DOHH2 (cell line): ENCODE results near the gene PUM2.

Experiments used
- H3F3A ChIP-seq: fragments of 200-600 bp; sonication (generic), shearing (Covaris generic); 2 replicates; pipeline ENCODE4 v1.6.0; 2016; ENCODE audit warnings: antibody characterized with exemption, mild to moderate bottlenecking; ENCODE audit not compliant: control insufficient read depth, insufficient read depth
- H3K27ac ChIP-seq: fragments of 200-600 bp; sonication (generic); 2 replicates; pipeline ENCODE4 v1.5.1; 2014; ENCODE audit warnings: low read depth, mild to moderate bottlenecking, low read length, moderate library complexity
- H3K27me3 ChIP-seq: fragments of 200-600 bp; sonication (generic); 2 replicates; pipeline ENCODE4 v1.6.1; 2014; ENCODE audit warnings: mild to moderate bottlenecking, low read length, mixed read lengths; ENCODE audit not compliant: control insufficient read depth
- H3K36me3 ChIP-seq: fragments of 200-600 bp; sonication (generic); 2 replicates; pipeline ENCODE4 v1.6.1; 2014; ENCODE audit warnings: mild to moderate bottlenecking, low read length, moderate library complexity, mixed read lengths; ENCODE audit not compliant: control insufficient read depth
- H3K4me1 ChIP-seq: fragments of 200-600 bp; sonication (generic); 2 replicates; pipeline ENCODE4 v1.6.1; 2014; ENCODE audit warnings: mild to moderate bottlenecking, low read length, mixed read lengths; ENCODE audit not compliant: control insufficient read depth
- H3K4me2 ChIP-seq: fragments of 200-600 bp; sonication (generic); 2 replicates; pipeline ENCODE4 v1.6.0; 2014; ENCODE audit warnings: mild to moderate bottlenecking, low read length, moderate library complexity
- H3K4me3 ChIP-seq: fragments of 200-600 bp; sonication (generic); 2 replicates; pipeline ENCODE4 v1.5.1; 2014; ENCODE audit warnings: mild to moderate bottlenecking, low read length, mixed read lengths
- H3K79me2 ChIP-seq: fragments of 200-600 bp; sonication (generic); 2 replicates; pipeline ENCODE4 v1.6.1; 2014; ENCODE audit warnings: mild to moderate bottlenecking, low read length, mixed read lengths; ENCODE audit not compliant: control insufficient read depth
- H3K9me2 ChIP-seq: fragments of 200-600 bp; sonication (generic); replicated peaks from 2 replicates; pipeline ENCODE4 v1.6.1; 2014; ENCODE audit warnings: mild to moderate bottlenecking, low read length, mixed read lengths; ENCODE audit not compliant: control insufficient read depth
- H3K9me3 ChIP-seq: fragments of 200-600 bp; sonication (generic); 2 replicates; pipeline ENCODE4 v1.6.1; 2014; ENCODE audit warnings: antibody characterized with exemption, low read length, mixed read lengths; ENCODE audit not compliant: control insufficient read depth, insufficient read depth
- H4K20me1 ChIP-seq: fragments of 200-600 bp; sonication (generic); 2 replicates; pipeline ENCODE4 v1.6.0; 2014; ENCODE audit warnings: low read depth, mild to moderate bottlenecking, antibody characterized with exemption, low read length, moderate library complexity; ENCODE audit not compliant: control insufficient read depth, insufficient read depth
- CTCF ChIP-seq: fragments of 200-600 bp; sonication (generic); IDR thresholded peaks from one replicate; pipeline ENCODE4 v1.5.1; 2014; ENCODE audit warnings: antibody characterized with exemption, mild to moderate bottlenecking, low read depth, low read length; ENCODE audit not compliant: poor library complexity, severe bottlenecking
- EZH2phosphoT487 ChIP-seq: fragments of 200-600 bp; sonication (generic); IDR thresholded peaks from 2 replicates; pipeline ENCODE4 v1.6.1; 2017; ENCODE audit warnings: borderline replicate concordance, mild to moderate bottlenecking, antibody characterized with exemption, low read length, moderate library complexity, mixed read lengths

The PUM2 gene

GRCh38 chr2:20212871-20213503, 137.7 kb downstream of the PUM2 start:
- no peak overlapping the region for H3K4me2 ChIP-seq
- H3K9me2 ChIP-seq = no peaks in the 10 kb centered on the region
- no peaks in the 10 kb centered on the region for H3F3A ChIP-seq
- H3K36me3 ChIP-seq = no peaks in the 10 kb centered on the region
- H3K27me3 ChIP-seq = peaks cover 11% of the 10 kb centered on the region; the same call in 1 of the 2 replicates
- H3K4me1 ChIP-seq = peaks cover 25% of the 10 kb centered on the region
- H3K27ac ChIP-seq = no peak overlapping the region
- TF ChIP-seq CTCF (no peak), EZH2phosphoT487 (no peak)
- no peaks in the 10 kb centered on the region for H3K9me3 ChIP-seq
- no peak overlapping the region for H3K4me3 ChIP-seq
- H3K79me2 ChIP-seq = no peaks in the 10 kb centered on the region
- H4K20me1 ChIP-seq = no peaks in the 10 kb centered on the region

GRCh38 chr2:20212459-20212870, 138.2 kb downstream of the PUM2 start:
- no peak for TF ChIP-seq CTCF
- no peak for TF ChIP-seq EZH2phosphoT487
- H3K79me2 ChIP-seq = no peaks in the 10 kb centered on the region
- no peaks in the 10 kb centered on the region for H3K36me3 ChIP-seq
- no peaks in the 10 kb centered on the region for H3K9me3 ChIP-seq
- no peak overlapping the region for H3K4me2 ChIP-seq
- H4K20me1 ChIP-seq = peaks cover 2% of the 10 kb centered on the region; the same call in 1 of the 2 replicates
- H3K27me3 ChIP-seq = peaks cover 11% of the 10 kb centered on the region; the same call in 1 of the 2 replicates
- H3F3A ChIP-seq = no peaks in the 10 kb centered on the region
- no peak overlapping the region for H3K4me3 ChIP-seq
- H3K4me1 ChIP-seq = peaks cover 29% of the 10 kb centered on the region
- H3K27ac ChIP-seq = no peak overlapping the region
- H3K9me2 ChIP-seq = no peaks in the 10 kb centered on the region

GRCh38 chr2:20211860-20212458, 138.7 kb downstream of the PUM2 start:
- H3K4me3 ChIP-seq = no peak overlapping the region
- H3K27me3 ChIP-seq = peaks cover 11% of the 10 kb centered on the region; the same call in 1 of the 2 replicates
- peaks cover 3% of the 10 kb centered on the region; the same call in 1 of the 2 replicates for H4K20me1 ChIP-seq
- no peaks in the 10 kb centered on the region for H3K36me3 ChIP-seq
- H3K9me2 ChIP-seq = no peaks in the 10 kb centered on the region
- H3K79me2 ChIP-seq = no peaks in the 10 kb centered on the region
- peaks cover 34% of the 10 kb centered on the region for H3K4me1 ChIP-seq
- no peak for TF ChIP-seq EZH2phosphoT487
- no peak for TF ChIP-seq CTCF
- no peaks in the 10 kb centered on the region for H3F3A ChIP-seq
- no peaks in the 10 kb centered on the region for H3K9me3 ChIP-seq
- no peak overlapping the region for H3K4me2 ChIP-seq
- H3K27ac ChIP-seq = no peak overlapping the region
